WTC11 (cell line): ENCODE data around the gene PFDN1. TPM values are rescaled to one million over a fixed set of nuclear protein-coding genes. Genes with fewer than 3 reads are reported as not detected.

ENCODE experiments used
- ATAC-seq: fragments of 200-7000 bp; cut with Tn5 transposase; 2 replicates; pipeline ENCODE4 v1.10.0; 2021; ENCODE audit warnings: mild to moderate bottlenecking, moderate library complexity
- CTCF ChIA-PET: fragments of 300-600 bp; sonication (Branson Sonifier 250); formaldehyde crosslinking; loops from one replicate; lab custom pipeline; 2021; ENCODE audit warnings: antibody characterized with exemption; lab: Charles Lee
- POLR2A ChIA-PET: fragments of 350-600 bp; sonication (Branson Sonifier 250); formaldehyde crosslinking; loops from one replicate; lab custom pipeline; 2021; ENCODE audit warnings: antibody characterized with exemption; lab: Charles Lee
- DNase-seq: peaks from one replicate; pipeline ENCODE4 v3.0.0; 2021; ENCODE audit warnings: low spot score
- H3K27ac Mint-ChIP-seq: 2 replicates; pipeline ENCODE4 v1.8.0; 2021; ENCODE audit warnings: mixed read lengths
- H3K27me3 Mint-ChIP-seq: 2 replicates; pipeline ENCODE4 v1.8.0; 2021; ENCODE audit warnings: low read depth, mild to moderate bottlenecking, moderate library complexity, mixed read lengths
- H3K36me3 Mint-ChIP-seq: 2 replicates; pipeline ENCODE4 v1.8.0; 2021; ENCODE audit warnings: mixed read lengths
- H3K4me1 Mint-ChIP-seq: 2 replicates; pipeline ENCODE4 v1.8.0; 2022; ENCODE audit warnings: mixed read lengths
- H3K4me3 Mint-ChIP-seq: 2 replicates; pipeline ENCODE4 v1.8.0; 2021; ENCODE audit warnings: mild to moderate bottlenecking, moderate library complexity, mixed read lengths
- H3K9me3 Mint-ChIP-seq: 2 replicates; pipeline ENCODE4 v1.8.0; 2021; ENCODE audit warnings: mixed read lengths
- ESRRA ChIP-seq: sonication (generic); formaldehyde crosslinking; IDR thresholded peaks from 2 replicates; pipeline ENCODE4 v1.8.1; 2022; ENCODE audit warnings: mild to moderate bottlenecking, missing genetic modification reagents, borderline replicate concordance
- FOXK1 ChIP-seq: sonication (generic); formaldehyde crosslinking; IDR thresholded peaks from 2 replicates; pipeline ENCODE4 v1.8.0; 2022; ENCODE audit warnings: mild to moderate bottlenecking, moderate library complexity, missing genetic modification reagents
- MYBL2 ChIP-seq: sonication (generic); formaldehyde crosslinking; IDR thresholded peaks from 2 replicates; pipeline ENCODE4 v1.8.1; 2023; ENCODE audit warnings: mild to moderate bottlenecking, moderate library complexity, missing genetic modification reagents
- RELA ChIP-seq: sonication (generic); formaldehyde crosslinking; IDR thresholded peaks from 2 replicates; pipeline ENCODE4 v1.8.1; 2022; ENCODE audit warnings: missing genetic modification reagents, mild to moderate bottlenecking, borderline replicate concordance
- SOX15 ChIP-seq: fragments of 250-450 bp; sonication (Bioruptor Pico); IDR thresholded peaks from 2 replicates; pipeline ENCODE4 v1.9.0; 2021; ENCODE audit warnings: mild to moderate bottlenecking
- TCF7 ChIP-seq: sonication (generic); formaldehyde crosslinking; IDR thresholded peaks from 2 replicates; pipeline ENCODE4 v1.8.0; 2022; ENCODE audit warnings: mild to moderate bottlenecking, low read depth, missing genetic modification reagents, moderate library complexity
- TEAD4 ChIP-seq: sonication (generic); formaldehyde crosslinking; IDR thresholded peaks from 2 replicates; pipeline ENCODE4 v1.8.0; 2022; ENCODE audit warnings: mild to moderate bottlenecking, missing genetic modification reagents
- TP53 ChIP-seq: sonication (generic); formaldehyde crosslinking; IDR thresholded peaks from 2 replicates; pipeline ENCODE4 v1.8.1; 2023; ENCODE audit warnings: mild to moderate bottlenecking, missing genetic modification reagents
- ZNF138 ChIP-seq: sonication (generic); formaldehyde crosslinking; conservative IDR thresholded peaks from 2 replicates; pipeline ENCODE4 v1.8.1; 2022; ENCODE audit warnings: mild to moderate bottlenecking, moderate library complexity, missing genetic modification reagents
- total RNA-seq: library from RNA; stranded (reverse); gene quantifications from 3 replicates; pipeline ENCODE4 v1.2.3, GENCODE V29; 2021
- TF ChIP-seq, protein P1 (sequence below): fragments of 200-600 bp; IDR thresholded peaks from 2 replicates; pipeline ENCODE4 v1.8.0; 2022; ENCODE audit warnings: antibody characterized with exemption
- TF ChIP-seq, protein P2 (sequence below): sonication (generic); formaldehyde crosslinking; IDR thresholded peaks from 2 replicates; pipeline ENCODE4 v1.8.1; 2023; ENCODE audit warnings: mild to moderate bottlenecking, missing genetic modification reagents, borderline replicate concordance
- TF ChIP-seq, protein P3 (sequence below): sonication (generic); formaldehyde crosslinking; IDR thresholded peaks from 2 replicates; pipeline ENCODE4 v1.8.1; 2023; ENCODE audit warnings: mild to moderate bottlenecking, moderate library complexity, missing genetic modification reagents
- TF ChIP-seq, protein P4 (sequence below): sonication (generic); formaldehyde crosslinking; conservative IDR thresholded peaks from 2 replicates; pipeline ENCODE4 v1.8.1; 2023; ENCODE audit warnings: mild to moderate bottlenecking, low read depth, missing genetic modification reagents, moderate library complexity
- TF ChIP-seq, protein P5 (sequence below): sonication (generic); formaldehyde crosslinking; IDR thresholded peaks from 2 replicates; pipeline ENCODE4 v1.8.1; 2023; ENCODE audit warnings: mild to moderate bottlenecking, missing genetic modification reagents
- TF ChIP-seq, protein P6 (sequence below): sonication (generic); formaldehyde crosslinking; IDR thresholded peaks from 2 replicates; pipeline ENCODE4 v1.8.0; 2023; ENCODE audit warnings: missing genetic modification reagents
- TF ChIP-seq, protein P7 (sequence below): sonication (generic); formaldehyde crosslinking; IDR thresholded peaks from 2 replicates; pipeline ENCODE4 v1.8.0; 2022; ENCODE audit warnings: mild to moderate bottlenecking, missing genetic modification reagents

PFDN1 gene
- total RNA-seq, 1 experiment from 2014 or later = 44.1 TPM

DNA sequence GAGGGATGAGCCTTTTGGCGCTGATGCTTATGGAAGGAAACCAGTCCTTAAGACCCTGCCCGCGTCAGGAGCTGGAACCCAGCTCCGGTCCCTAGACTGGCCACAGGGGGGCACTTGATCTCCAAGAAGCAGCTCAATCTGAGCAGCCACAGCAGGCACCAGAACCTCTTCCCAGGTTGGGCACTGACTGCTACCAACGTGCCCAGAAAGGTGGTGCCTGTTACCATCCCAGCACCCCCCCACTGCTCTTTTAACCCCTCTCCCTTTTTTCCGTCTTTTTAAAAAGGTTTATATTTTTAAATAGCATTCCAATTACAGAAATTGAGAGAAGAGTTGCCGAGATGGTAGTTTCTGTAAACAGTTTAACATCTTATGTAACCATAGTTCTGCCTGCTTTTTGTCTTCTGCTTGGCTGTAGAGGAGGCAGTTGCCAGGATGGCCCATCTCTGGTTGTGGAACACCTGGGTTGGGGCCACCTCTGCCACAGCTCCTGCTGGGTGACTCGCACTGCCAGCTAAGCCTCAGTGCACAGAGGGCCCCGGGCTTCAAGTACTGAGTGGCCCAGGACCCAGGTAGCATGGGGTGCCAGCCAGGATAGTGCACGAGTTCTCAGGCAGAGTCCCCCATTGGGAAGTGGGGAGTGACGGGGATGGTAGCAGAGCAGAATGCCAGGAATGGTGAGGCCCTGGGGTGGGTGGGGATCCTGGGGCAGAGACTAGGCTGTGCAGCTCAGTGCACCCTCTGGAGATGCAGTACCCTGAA lies 62.8 kb downstream of the PFDN1 start:
- no peak overlapping the region for H3K27ac Mint-ChIP-seq
- H3K27me3 Mint-ChIP-seq = no peaks in the 10 kb centered on the region
- H3K4me1 Mint-ChIP-seq = peaks cover 24% of the 10 kb centered on the region
- ChIA-PET CTCF (interaction anchor here (0.6 to 11.7 kb wide), 58 partner anchors 8 to 480 kb away, joined by 3 to 621 read pairs (median 5); partner anchors contain the start of genes ANKHD1, HARS1, HARS2 and HBEGF), POLR2A (interaction anchor here (4.0 kb wide), 1 partner anchor 106 kb away, joined by 24 read pairs; the partner anchor contains the start of gene HBEGF)
- H3K9me3 Mint-ChIP-seq = no peaks in the 10 kb centered on the region
- peaks cover 8% of the 10 kb centered on the region; the same call in 1 of the 2 replicates for H3K36me3 Mint-ChIP-seq
- H3K4me3 Mint-ChIP-seq = no peak overlapping the region
- peak; percentile 84 for DNase-seq
- TF ChIP-seq TEAD4 (CRISPR knock-in tag) (no peak), TCF7 (no peak), TP53 (CRISPR knock-in tag) (no peak), SOX15 (CRISPR knock-in tag) (no peak)
- TF ChIP-seq, protein P1, sequence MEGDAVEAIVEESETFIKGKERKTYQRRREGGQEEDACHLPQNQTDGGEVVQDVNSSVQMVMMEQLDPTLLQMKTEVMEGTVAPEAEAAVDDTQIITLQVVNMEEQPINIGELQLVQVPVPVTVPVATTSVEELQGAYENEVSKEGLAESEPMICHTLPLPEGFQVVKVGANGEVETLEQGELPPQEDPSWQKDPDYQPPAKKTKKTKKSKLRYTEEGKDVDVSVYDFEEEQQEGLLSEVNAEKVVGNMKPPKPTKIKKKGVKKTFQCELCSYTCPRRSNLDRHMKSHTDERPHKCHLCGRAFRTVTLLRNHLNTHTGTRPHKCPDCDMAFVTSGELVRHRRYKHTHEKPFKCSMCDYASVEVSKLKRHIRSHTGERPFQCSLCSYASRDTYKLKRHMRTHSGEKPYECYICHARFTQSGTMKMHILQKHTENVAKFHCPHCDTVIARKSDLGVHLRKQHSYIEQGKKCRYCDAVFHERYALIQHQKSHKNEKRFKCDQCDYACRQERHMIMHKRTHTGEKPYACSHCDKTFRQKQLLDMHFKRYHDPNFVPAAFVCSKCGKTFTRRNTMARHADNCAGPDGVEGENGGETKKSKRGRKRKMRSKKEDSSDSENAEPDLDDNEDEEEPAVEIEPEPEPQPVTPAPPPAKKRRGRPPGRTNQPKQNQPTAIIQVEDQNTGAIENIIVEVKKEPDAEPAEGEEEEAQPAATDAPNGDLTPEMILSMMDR = peak; percentile 51
- TF ChIP-seq, all 79 proteins: peak for 1
- peak; percentile 71 for ATAC-seq

DNA sequence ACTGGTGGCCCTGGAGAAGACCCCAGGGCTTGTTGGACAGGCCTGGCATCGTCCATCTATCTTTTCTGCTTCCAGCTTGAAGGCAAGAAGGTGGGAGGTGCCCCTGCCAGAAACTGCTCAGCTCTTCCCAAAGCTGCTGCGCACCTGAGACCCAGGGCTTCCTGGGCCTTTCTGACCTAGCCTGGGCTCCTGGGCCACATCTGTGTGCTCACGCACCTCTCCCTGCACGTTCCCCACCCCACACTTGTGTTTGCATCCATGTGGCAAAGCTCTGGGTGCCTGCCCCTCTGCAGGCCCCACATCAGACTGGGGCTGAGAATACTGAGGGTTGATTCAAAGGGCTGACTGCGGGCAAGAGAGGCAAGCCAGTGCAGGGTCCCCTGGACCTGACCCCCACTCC lies 63.4 kb downstream of the PFDN1 start:
- ChIA-PET CTCF (interaction anchor here (0.6 to 11.7 kb wide), 56 partner anchors 9 to 481 kb away, joined by 3 to 621 read pairs (median 5); partner anchors contain the start of genes ANKHD1, HARS1, HARS2 and HBEGF), POLR2A (interaction anchor here (0.7 to 4.0 kb wide), 2 partner anchors 107 to 112 kb away, joined by 6 to 24 read pairs; partner anchors contain the start of gene HBEGF)
- DNase-seq (no peak), ATAC-seq (peak; percentile 4)
- no peaks in the 10 kb centered on the region for H3K9me3 Mint-ChIP-seq
- no peak overlapping the region for H3K4me3 Mint-ChIP-seq
- H3K4me1 Mint-ChIP-seq = peaks cover 17% of the 10 kb centered on the region
- no peak overlapping the region for H3K27ac Mint-ChIP-seq
- no peaks in the 10 kb centered on the region for H3K27me3 Mint-ChIP-seq
- H3K36me3 Mint-ChIP-seq = peaks cover 2% of the 10 kb centered on the region; the same call in 1 of the 2 replicates
- no peak for TF ChIP-seq ESRRA (CRISPR knock-in tag)
- TF ChIP-seq, protein P2, sequence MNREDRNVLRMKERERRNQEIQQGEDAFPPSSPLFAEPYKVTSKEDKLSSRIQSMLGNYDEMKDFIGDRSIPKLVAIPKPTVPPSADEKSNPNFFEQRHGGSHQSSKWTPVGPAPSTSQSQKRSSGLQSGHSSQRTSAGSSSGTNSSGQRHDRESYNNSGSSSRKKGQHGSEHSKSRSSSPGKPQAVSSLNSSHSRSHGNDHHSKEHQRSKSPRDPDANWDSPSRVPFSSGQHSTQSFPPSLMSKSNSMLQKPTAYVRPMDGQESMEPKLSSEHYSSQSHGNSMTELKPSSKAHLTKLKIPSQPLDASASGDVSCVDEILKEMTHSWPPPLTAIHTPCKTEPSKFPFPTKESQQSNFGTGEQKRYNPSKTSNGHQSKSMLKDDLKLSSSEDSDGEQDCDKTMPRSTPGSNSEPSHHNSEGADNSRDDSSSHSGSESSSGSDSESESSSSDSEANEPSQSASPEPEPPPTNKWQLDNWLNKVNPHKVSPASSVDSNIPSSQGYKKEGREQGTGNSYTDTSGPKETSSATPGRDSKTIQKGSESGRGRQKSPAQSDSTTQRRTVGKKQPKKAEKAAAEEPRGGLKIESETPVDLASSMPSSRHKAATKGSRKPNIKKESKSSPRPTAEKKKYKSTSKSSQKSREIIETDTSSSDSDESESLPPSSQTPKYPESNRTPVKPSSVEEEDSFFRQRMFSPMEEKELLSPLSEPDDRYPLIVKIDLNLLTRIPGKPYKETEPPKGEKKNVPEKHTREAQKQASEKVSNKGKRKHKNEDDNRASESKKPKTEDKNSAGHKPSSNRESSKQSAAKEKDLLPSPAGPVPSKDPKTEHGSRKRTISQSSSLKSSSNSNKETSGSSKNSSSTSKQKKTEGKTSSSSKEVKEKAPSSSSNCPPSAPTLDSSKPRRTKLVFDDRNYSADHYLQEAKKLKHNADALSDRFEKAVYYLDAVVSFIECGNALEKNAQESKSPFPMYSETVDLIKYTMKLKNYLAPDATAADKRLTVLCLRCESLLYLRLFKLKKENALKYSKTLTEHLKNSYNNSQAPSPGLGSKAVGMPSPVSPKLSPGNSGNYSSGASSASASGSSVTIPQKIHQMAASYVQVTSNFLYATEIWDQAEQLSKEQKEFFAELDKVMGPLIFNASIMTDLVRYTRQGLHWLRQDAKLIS (CRISPR knock-in tag) = no peak
- TF ChIP-seq, protein P3, sequence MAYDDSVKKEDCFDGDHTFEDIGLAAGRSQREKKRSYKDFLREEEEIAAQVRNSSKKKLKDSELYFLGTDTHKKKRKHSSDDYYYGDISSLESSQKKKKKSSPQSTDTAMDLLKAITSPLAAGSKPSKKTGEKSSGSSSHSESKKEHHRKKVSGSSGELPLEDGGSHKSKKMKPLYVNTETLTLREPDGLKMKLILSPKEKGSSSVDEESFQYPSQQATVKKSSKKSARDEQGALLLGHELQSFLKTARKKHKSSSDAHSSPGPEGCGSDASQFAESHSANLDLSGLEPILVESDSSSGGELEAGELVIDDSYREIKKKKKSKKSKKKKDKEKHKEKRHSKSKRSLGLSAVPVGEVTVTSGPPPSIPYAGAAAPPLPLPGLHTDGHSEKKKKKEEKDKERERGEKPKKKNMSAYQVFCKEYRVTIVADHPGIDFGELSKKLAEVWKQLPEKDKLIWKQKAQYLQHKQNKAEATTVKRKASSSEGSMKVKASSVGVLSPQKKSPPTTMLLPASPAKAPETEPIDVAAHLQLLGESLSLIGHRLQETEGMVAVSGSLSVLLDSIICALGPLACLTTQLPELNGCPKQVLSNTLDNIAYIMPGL (CRISPR knock-in tag) = no peak; the same call in 1 of the 2 replicates
- no peak for TF ChIP-seq FOXK1 (CRISPR knock-in tag)

DNA sequence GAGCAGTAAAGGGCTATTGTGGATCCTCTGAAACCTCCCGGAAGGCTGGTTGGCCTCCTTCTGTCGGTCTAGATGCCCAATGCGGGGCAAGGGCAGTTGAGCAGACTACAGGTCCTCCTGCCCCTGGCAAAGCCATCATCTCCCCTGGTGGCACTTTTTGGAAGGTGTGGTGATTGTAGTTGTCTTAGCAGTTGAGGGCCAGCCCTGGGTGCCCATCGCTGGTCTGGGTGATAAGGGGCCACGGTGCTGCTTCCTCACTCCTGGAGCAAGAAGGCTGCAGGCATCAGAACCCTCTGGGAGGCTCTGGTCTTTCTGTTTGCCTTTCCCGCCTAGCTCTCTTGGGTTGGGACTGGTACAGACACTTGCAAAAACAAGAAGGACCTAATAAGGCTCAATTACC lies 64.1 kb downstream of the PFDN1 start:
- H3K27ac Mint-ChIP-seq = no peak overlapping the region
- no peak overlapping the region for H3K4me3 Mint-ChIP-seq
- peaks cover 16% of the 10 kb centered on the region for H3K4me1 Mint-ChIP-seq
- ChIA-PET POLR2A (interaction anchor here (0.7 to 4.0 kb wide), 2 partner anchors 107 to 112 kb away, joined by 6 to 24 read pairs; partner anchors contain the start of gene HBEGF), CTCF (interaction anchor here (1.0 to 11.7 kb wide), 16 partner anchors 8 to 481 kb away, joined by 3 to 621 read pairs (median 8); partner anchors contain the start of genes HBEGF, IK, NDUFA2 and PFDN1)
- H3K36me3 Mint-ChIP-seq = no peaks in the 10 kb centered on the region
- no peaks in the 10 kb centered on the region for H3K9me3 Mint-ChIP-seq
- H3K27me3 Mint-ChIP-seq = no peaks in the 10 kb centered on the region
- ATAC-seq (no peak), DNase-seq (no peak)
- no peak for TF ChIP-seq MYBL2 (CRISPR knock-in tag)
- TF ChIP-seq, protein P4, sequence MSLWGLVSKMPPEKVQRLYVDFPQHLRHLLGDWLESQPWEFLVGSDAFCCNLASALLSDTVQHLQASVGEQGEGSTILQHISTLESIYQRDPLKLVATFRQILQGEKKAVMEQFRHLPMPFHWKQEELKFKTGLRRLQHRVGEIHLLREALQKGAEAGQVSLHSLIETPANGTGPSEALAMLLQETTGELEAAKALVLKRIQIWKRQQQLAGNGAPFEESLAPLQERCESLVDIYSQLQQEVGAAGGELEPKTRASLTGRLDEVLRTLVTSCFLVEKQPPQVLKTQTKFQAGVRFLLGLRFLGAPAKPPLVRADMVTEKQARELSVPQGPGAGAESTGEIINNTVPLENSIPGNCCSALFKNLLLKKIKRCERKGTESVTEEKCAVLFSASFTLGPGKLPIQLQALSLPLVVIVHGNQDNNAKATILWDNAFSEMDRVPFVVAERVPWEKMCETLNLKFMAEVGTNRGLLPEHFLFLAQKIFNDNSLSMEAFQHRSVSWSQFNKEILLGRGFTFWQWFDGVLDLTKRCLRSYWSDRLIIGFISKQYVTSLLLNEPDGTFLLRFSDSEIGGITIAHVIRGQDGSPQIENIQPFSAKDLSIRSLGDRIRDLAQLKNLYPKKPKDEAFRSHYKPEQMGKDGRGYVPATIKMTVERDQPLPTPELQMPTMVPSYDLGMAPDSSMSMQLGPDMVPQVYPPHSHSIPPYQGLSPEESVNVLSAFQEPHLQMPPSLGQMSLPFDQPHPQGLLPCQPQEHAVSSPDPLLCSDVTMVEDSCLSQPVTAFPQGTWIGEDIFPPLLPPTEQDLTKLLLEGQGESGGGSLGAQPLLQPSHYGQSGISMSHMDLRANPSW (CRISPR knock-in tag) = no peak
- TF ChIP-seq, protein P5, sequence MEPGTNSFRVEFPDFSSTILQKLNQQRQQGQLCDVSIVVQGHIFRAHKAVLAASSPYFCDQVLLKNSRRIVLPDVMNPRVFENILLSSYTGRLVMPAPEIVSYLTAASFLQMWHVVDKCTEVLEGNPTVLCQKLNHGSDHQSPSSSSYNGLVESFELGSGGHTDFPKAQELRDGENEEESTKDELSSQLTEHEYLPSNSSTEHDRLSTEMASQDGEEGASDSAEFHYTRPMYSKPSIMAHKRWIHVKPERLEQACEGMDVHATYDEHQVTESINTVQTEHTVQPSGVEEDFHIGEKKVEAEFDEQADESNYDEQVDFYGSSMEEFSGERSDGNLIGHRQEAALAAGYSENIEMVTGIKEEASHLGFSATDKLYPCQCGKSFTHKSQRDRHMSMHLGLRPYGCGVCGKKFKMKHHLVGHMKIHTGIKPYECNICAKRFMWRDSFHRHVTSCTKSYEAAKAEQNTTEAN (CRISPR knock-in tag) = no peak
- TF ChIP-seq ZNF138 (CRISPR knock-in tag) = no peak
- TF ChIP-seq, protein P6, sequence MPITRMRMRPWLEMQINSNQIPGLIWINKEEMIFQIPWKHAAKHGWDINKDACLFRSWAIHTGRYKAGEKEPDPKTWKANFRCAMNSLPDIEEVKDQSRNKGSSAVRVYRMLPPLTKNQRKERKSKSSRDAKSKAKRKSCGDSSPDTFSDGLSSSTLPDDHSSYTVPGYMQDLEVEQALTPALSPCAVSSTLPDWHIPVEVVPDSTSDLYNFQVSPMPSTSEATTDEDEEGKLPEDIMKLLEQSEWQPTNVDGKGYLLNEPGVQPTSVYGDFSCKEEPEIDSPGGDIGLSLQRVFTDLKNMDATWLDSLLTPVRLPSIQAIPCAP (CRISPR knock-in tag) = no peak
- no peak for TF ChIP-seq RELA (CRISPR knock-in tag)
- TF ChIP-seq, protein P7, sequence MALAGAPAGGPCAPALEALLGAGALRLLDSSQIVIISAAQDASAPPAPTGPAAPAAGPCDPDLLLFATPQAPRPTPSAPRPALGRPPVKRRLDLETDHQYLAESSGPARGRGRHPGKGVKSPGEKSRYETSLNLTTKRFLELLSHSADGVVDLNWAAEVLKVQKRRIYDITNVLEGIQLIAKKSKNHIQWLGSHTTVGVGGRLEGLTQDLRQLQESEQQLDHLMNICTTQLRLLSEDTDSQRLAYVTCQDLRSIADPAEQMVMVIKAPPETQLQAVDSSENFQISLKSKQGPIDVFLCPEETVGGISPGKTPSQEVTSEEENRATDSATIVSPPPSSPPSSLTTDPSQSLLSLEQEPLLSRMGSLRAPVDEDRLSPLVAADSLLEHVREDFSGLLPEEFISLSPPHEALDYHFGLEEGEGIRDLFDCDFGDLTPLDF (CRISPR knock-in tag) = no peak
